Measurements from ENCODE around the gene LONRF3.

GRCh38 chrX:118968031-118968430 is 6.4 kb upstream of the LONRF3 start:
- no peak for TF ChIP-seq EZH2 (IDR thresholded peaks at IDR 0.05)
- no peak for TF ChIP-seq POLR2AphosphoS5 (IDR thresholded peaks at IDR 0.05; ENCODE audit: borderline replicate concordance, low read depth, low read length)
- TF ChIP-seq FOXP2 (optimal IDR thresholded peaks at IDR 0.05; ENCODE audit: control extremely low read depth, extremely low read length, insufficient read depth) = no peak
